Suprapubic skin (tissue), 4 donors: ENCODE measurements around the gene HNRNPA1. TPM values are rescaled to one million over a fixed set of nuclear protein-coding genes. Genes with fewer than 3 reads are reported as not detected.
"Not testable (repeated sequence)": the region's sequence is repeated elsewhere in the genome, so short reads cannot be mapped to it uniquely, and the experiment has no call there.

Source experiments
- DNase-seq, 2 donors: peaks; one replicate each; pipeline ENCODE4 v3.0.0-alpha.2; 2019; ENCODE audit warnings: low spot score in 2 of 2
- H3K27ac ChIP-seq: fragments of 200-600 bp; sonication (generic); one replicate; pipeline ENCODE4 v1.5.1; 2019
- H3K27me3 ChIP-seq: fragments of 200-600 bp; sonication (generic); one replicate; pipeline ENCODE4 v1.5.1; 2019
- H3K36me3 ChIP-seq: fragments of 200-600 bp; sonication (generic); one replicate; pipeline ENCODE4 v1.5.1; 2019
- H3K4me1 ChIP-seq: fragments of 200-600 bp; sonication (generic); one replicate; pipeline ENCODE4 v1.5.1; 2019
- H3K4me3 ChIP-seq: fragments of 200-600 bp; sonication (generic); one replicate; pipeline ENCODE4 v1.5.1; 2019; ENCODE audit warnings: mild to moderate bottlenecking
- H3K9me3 ChIP-seq: fragments of 200-600 bp; sonication (generic); one replicate; pipeline ENCODE4 v1.5.1; 2019
- EP300 ChIP-seq: sonication (generic); formaldehyde crosslinking; IDR thresholded peaks from one replicate; pipeline ENCODE4 v1.6.1; 2017; ENCODE audit warnings: antibody characterized with exemption
- POLR2A ChIP-seq, 2 donors: fragments of 450-650 bp; IDR thresholded peaks; one replicate each; pipeline ENCODE4 v1.6.1; 2017; ENCODE audit warnings: antibody characterized with exemption in 2 of 2, mild to moderate bottlenecking in 2 of 2, moderate library complexity in 2 of 2
- POLR2AphosphoS5 ChIP-seq, 3 donors: sonication (generic); formaldehyde crosslinking; IDR thresholded peaks; one replicate each; pipeline ENCODE4 v1.6.1; 2017; ENCODE audit warnings: antibody characterized with exemption in 3 of 3
- WGBS: methylation state at CpG from one replicate; pipeline ENCODE4 v1.1.5; 2018; 5-methylcytosine and 5-hydroxymethylcytosine counted together
- total RNA-seq, 4 donors: library from RNA; depleted of rRNA; stranded (reverse); fragments of >200 nt; gene quantifications; one replicate each; pipeline ENCODE4 v1.1.0, GENCODE V29; 2016
- TF ChIP-seq, protein P1 (sequence below), 2 donors: fragments of 200-600 bp in 1 of 2; fragments of 450-650 bp in 1 of 2; sonication (generic) in 1 of 2; IDR thresholded peaks; one replicate each; pipeline ENCODE4 v1.5.1; 2016 to 2019; ENCODE audit warnings: antibody characterized with exemption in 2 of 2, mild to moderate bottlenecking in 1 of 2, moderate library complexity in 1 of 2

Gene HNRNPA1
- total RNA-seq, 4 donors from 2014 or later: 331 to 613 (median 394) TPM

DNA sequence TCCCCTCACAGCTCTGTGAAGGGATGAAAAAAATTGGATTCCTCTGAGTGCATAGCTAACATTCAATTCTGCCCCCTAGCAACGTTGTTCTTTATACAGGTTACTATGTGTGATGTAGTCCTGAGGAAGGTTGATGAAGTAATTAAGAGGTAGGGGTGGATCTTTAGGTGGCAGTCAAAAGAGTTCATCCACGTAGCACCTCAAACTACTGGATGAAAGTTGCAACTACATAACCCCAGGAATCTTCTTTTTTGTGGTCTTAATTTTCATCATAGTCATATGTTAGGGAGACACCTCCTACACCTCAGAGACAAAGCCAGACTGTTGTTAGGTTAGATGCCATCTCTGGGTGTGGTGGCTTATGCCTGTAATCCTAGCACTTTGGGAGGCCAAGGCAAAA lies 30.5 kb downstream of the HNRNPA1 start:
- Histone ChIP-seq H3K27ac (no peak overlapping the region), H3K4me1 (peaks cover 7% of the 10 kb centered on the region), H3K36me3 (no peaks in the 10 kb centered on the region), H3K4me3 (no peak overlapping the region), H3K9me3 (no peaks in the 10 kb centered on the region), H3K27me3 (no peaks in the 10 kb centered on the region)
- no peak for DNase-seq
- no peak for TF ChIP-seq POLR2AphosphoS5 (IDR thresholded peaks at IDR 0.05)
- TF ChIP-seq EP300: no peak
- TF ChIP-seq, protein P1, sequence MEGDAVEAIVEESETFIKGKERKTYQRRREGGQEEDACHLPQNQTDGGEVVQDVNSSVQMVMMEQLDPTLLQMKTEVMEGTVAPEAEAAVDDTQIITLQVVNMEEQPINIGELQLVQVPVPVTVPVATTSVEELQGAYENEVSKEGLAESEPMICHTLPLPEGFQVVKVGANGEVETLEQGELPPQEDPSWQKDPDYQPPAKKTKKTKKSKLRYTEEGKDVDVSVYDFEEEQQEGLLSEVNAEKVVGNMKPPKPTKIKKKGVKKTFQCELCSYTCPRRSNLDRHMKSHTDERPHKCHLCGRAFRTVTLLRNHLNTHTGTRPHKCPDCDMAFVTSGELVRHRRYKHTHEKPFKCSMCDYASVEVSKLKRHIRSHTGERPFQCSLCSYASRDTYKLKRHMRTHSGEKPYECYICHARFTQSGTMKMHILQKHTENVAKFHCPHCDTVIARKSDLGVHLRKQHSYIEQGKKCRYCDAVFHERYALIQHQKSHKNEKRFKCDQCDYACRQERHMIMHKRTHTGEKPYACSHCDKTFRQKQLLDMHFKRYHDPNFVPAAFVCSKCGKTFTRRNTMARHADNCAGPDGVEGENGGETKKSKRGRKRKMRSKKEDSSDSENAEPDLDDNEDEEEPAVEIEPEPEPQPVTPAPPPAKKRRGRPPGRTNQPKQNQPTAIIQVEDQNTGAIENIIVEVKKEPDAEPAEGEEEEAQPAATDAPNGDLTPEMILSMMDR (IDR thresholded peaks at IDR 0.05): no peak
- no peak for TF ChIP-seq POLR2A (IDR thresholded peaks at IDR 0.05)
- WGBS: 63% methylated on average over 2 of the region's 2 CpGs

DNA sequence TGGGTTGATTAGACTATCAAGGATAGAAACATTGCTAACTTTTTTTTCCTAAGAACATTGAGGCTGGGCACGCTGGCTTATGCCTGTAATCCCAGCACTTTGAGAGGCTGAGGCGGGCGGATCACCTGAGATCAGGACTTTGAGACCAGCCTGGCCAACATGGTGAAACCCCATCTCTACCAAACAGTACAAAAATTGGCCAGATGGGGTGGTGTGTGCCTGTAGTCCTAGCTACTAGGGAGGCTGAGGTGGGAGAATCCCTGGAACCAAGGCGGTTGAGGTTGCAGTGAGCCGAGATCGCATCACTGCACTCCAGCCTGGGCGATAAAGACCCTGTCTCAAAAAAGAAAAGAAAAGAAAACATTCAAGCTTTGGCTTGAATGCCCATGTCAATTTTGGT lies 31.8 kb downstream of the HNRNPA1 start:
- not testable (repeated sequence) for H3K27me3 ChIP-seq, H3K4me1 ChIP-seq, H3K27ac ChIP-seq, DNase-seq, H3K4me3 ChIP-seq, H3K36me3 ChIP-seq, H3K9me3 ChIP-seq
- WGBS: 84% methylated on average over 7 of the region's 7 CpGs

DNA sequence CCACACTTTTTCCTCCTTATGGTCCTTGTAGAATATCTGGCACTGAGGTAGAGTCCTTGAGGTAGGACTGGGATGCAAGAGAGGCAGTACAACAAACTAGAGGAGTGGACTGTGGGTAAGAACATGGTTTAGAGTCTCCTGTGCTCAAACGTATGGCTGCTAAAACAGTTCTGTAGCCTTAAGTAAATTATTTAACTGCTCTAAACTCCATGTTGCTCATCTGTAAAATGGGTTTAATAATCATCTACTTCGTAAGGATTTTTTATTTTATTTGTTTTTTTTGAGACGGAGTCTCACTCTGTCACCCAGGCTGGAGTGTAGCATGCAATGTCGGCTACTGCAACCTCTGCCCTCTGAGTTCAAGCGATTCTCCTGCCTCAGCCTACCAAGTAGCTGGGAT lies 40.8 kb downstream of the HNRNPA1 start:
- no peaks in the 10 kb centered on the region for H3K36me3 ChIP-seq
- no peaks in the 10 kb centered on the region for H3K9me3 ChIP-seq
- H3K4me3 ChIP-seq: no peak overlapping the region
- DNase-seq: no peak
- H3K27ac ChIP-seq: no peak overlapping the region
- 91% methylated on average over 5 of the region's 5 CpGs for WGBS
- no peaks in the 10 kb centered on the region for H3K27me3 ChIP-seq
- H3K4me1 ChIP-seq: peaks cover 9% of the 10 kb centered on the region
- TF ChIP-seq EP300: no peak
- TF ChIP-seq POLR2AphosphoS5 (IDR thresholded peaks at IDR 0.05): no peak
- TF ChIP-seq POLR2A (IDR thresholded peaks at IDR 0.05): no peak
- TF ChIP-seq, protein P1 (IDR thresholded peaks at IDR 0.05): no peak

DNA sequence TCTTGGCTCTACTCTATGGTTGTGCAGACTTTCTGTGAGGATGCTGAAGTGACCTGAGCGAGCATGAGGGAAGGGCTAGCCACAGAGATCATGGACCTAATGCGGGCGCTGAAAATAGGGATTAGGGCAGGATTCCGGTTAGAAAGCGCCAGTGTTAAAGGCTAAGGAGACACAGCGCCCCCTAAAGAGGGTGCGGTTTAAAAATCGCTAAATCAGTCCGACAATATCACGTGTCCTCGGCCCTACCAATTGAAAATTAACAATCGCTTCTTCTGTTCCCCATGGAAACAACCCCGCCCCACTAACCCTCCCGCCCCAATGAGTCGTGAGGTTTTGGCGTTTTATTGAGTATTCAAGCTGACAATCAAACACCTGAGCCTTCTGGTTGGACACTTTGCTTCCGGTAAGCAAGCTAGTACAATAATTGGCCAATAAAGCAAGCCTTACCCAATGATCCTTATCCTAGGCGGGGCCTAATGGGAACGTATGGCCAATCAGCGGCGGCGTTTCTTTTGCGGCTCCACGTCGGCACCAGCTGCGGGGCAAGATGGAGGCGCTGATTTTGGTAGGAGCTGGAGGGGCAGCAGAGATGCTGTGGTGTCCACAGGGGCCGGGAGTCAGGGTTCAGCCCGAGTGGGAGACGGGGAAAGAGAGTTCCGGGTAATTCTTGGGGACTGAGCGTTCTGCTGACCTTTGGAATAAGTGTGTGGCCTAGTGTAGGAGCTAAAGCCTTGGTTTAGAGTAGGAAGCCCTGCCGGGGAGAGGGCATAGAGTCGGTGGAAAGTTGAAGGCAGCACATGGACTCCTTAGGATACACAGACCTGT lies 44.3 kb downstream of the HNRNPA1 start, which contains the start of gene COPZ1:
TSS of gene COPZ1 (plus strand) at position 515 of the 825 bp plus-strand sequence. CDS start at position 548, 33 bp downstream.
- peak; percentile 98 for DNase-seq
- Histone ChIP-seq H3K4me3 (peak within 1 kb of the TSS; percentile 84), H3K27ac (peak within 1 kb of the TSS; percentile 91), H3K9me3 (no peaks in the 10 kb centered on the region), H3K36me3 (peaks cover 7% of the 10 kb centered on the region), H3K4me1 (peaks cover 31% of the 10 kb centered on the region), H3K27me3 (no peaks in the 10 kb centered on the region)
- 3% methylated on average over 29 of the region's 34 CpGs for WGBS
- TF ChIP-seq EP300 (no peak), POLR2A (IDR thresholded peaks at IDR 0.05) (peak in 1 of 2 donors; percentile 74), POLR2AphosphoS5 (IDR thresholded peaks at IDR 0.05) (peak in 2 of 3 donors; percentile 72 to 74)
- TF ChIP-seq, protein P1 (IDR thresholded peaks at IDR 0.05): peak; percentile 59 to 74

DNA sequence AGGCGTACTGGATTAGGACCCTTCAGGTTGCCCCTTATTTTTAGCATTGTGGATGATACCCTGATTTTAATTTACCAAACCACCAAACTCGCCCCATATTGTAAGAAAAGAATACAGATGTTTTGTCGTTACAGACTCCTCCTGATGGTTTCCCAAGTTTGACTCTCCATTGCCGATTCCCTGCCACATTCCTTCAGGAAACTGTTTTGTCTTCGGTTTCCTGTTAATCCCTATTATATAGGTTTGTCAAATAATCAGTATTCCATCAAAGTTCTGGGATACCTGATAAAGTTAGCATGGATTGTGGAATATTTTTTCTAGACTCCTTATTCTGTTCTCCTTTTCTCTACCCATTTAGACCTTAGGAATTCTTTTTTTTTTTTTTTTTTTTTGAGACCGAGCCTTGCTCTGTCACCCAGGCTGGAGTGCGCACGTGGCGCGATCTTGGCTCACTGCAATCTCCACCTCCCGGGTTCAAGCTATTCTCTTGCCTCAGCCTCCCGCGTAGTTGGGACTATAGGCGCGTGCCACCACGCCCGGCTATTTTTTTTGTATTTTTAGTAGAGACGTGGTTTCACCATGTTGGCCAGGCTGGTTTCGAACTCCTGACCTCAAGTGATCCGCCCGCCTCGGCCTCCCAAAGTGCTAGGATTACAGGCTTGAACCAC lies 45.0 kb downstream of the HNRNPA1 start:
- H3K27me3 ChIP-seq, H3K36me3 ChIP-seq, DNase-seq, H3K9me3 ChIP-seq: not testable (repeated sequence)
- WGBS: 36% methylated on average over 22 of the region's 22 CpGs
- Histone ChIP-seq H3K4me1 (peaks cover 34% of the 10 kb centered on the region), H3K27ac (peak overlapping the region; percentile 91), H3K4me3 (peak overlapping the region; percentile 84)

DNA sequence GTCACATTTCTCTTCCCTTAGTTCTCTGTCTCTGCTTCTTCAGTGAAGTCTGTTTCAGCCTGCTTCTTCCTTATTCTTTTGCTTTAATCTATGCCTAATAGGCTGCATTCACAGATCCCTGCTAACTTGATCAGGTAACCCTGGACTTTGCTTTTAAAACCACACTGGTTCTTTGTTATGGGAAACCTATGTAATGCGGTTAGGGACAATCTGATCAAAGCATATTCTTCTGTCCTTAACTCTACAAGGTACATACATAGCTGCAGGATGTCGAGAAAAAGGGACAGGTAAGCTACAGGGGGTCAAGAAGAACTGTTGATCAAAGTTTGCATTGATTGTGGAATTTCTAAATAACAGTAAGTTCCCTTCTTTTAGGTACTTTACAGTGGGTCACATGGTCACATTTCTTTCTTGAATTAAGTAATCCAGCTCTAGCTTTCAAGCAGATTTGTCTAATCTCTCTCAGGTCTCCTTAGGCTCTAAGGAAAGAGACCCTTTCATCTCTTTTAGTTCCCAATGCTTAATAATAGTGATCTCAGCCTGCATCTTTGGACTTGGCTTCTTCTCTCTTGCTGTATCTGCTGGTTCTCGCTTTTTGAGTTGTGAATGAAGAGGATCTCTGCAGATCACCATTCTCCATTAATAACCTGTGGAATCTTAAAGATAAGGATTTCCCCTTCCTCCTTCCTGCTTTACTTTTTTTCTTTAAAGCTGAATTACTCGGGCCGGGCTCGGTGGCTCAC lies 48.2 kb downstream of the HNRNPA1 start:
- 77% methylated on average over 6 of the region's 6 CpGs for WGBS
- no peak overlapping the region for H3K27ac ChIP-seq
- peaks cover 44% of the 10 kb centered on the region for H3K4me1 ChIP-seq
- no peak overlapping the region for H3K4me3 ChIP-seq
- no peak for DNase-seq
- no peak for TF ChIP-seq EP300
- no peak for TF ChIP-seq POLR2AphosphoS5 (IDR thresholded peaks at IDR 0.05)
- TF ChIP-seq, protein P1 (IDR thresholded peaks at IDR 0.05): no peak
- no peak for TF ChIP-seq POLR2A (IDR thresholded peaks at IDR 0.05)
- peaks cover 7% of the 10 kb centered on the region for H3K36me3 ChIP-seq
- H3K9me3 ChIP-seq: no peaks in the 10 kb centered on the region
- no peaks in the 10 kb centered on the region for H3K27me3 ChIP-seq
